Panc1 (cell line): ENCODE data around the gene SLC35E3. TPM values are rescaled to one million over a fixed set of nuclear protein-coding genes. Genes with fewer than 3 reads are reported as not detected.

Source experiments
- ATAC-seq: fragments of 200-7000 bp; cut with Tn5 transposase; 2 replicates; pipeline ENCODE4 v1.9.1; 2020; ENCODE audit warnings: mild to moderate bottlenecking, moderate library complexity
- BruUV-seq: library from RNA; stranded (reverse); fragments of 400-500 nt; replicated peaks from 2 replicates; lab custom pipeline; 2021; lab: Mats Ljungman, UMichigan
- CTCF ChIA-PET: fragments of 300-600 bp; sonication (Branson Sonifier 250); formaldehyde crosslinking; loops from one replicate; lab custom pipeline; 2022; ENCODE audit warnings: antibody characterized with exemption; lab: Charles Lee
- POLR2A ChIA-PET: fragments of 300-600 bp; sonication (Branson Sonifier 250); formaldehyde crosslinking; loops from one replicate; lab custom pipeline; 2022; ENCODE audit warnings: antibody characterized with exemption; lab: Charles Lee
- DNase-seq: peaks from one replicate; pipeline ENCODE4 v3.0.0-alpha.2; 2010; ENCODE audit warnings: low read depth, low spot score
- H3K27ac ChIP-seq: 2 replicates; pipeline ENCODE4 v1.5.1; 2011; ENCODE audit warnings: mild to moderate bottlenecking, low read length, inconsistent platforms
- H3K27me3 ChIP-seq: fragments of 200-500 bp; sonication (Bioruptor generic); 2 replicates; pipeline ENCODE4 v1.6.0; 2014; ENCODE audit warnings: low read length, inconsistent platforms; ENCODE audit not compliant: control insufficient read depth, insufficient read depth
- H3K36me3 ChIP-seq: fragments of 200-500 bp; sonication (Bioruptor generic); 2 replicates; pipeline ENCODE4 v1.5.1; 2014; ENCODE audit warnings: inconsistent platforms, mild to moderate bottlenecking, low read length, moderate library complexity; ENCODE audit not compliant: control insufficient read depth, insufficient read depth
- H3K4me1 ChIP-seq: 2 replicates; pipeline ENCODE4 v1.5.1; 2011; ENCODE audit warnings: inconsistent platforms, mild to moderate bottlenecking, low read length, moderate library complexity; ENCODE audit not compliant: control insufficient read depth, insufficient read depth
- H3K4me3 ChIP-seq, 2 experiments: 2 replicates each; pipeline ENCODE4 v1.5.1; 2011 to 2012; ENCODE audit warnings: low read depth in 2 of 2, low read length in 2 of 2, mild to moderate bottlenecking in 2 of 2, inconsistent platforms in 1 of 2, moderate library complexity in 1 of 2
- H3K9me3 ChIP-seq: fragments of 200-500 bp; sonication (Bioruptor generic); 2 replicates; pipeline ENCODE4 v1.5.1; 2014; ENCODE audit warnings: low read depth, mild to moderate bottlenecking, inconsistent platforms, low read length, moderate library complexity; ENCODE audit not compliant: control insufficient read depth, insufficient read depth
- POLR2AphosphoS5 ChIP-seq: IDR thresholded peaks from 2 replicates; pipeline ENCODE4 v1.6.1; 2012; ENCODE audit warnings: mild to moderate bottlenecking, low read depth, low read length, moderate library complexity
- SIN3A ChIP-seq: IDR thresholded peaks from 2 replicates; pipeline ENCODE4 v1.6.1; 2012; ENCODE audit warnings: low read depth, mild to moderate bottlenecking, low read length, moderate library complexity, borderline replicate concordance; ENCODE audit not compliant: insufficient read depth
- TCF7L2 ChIP-seq: IDR thresholded peaks from 2 replicates; pipeline ENCODE4 v1.6.1; 2011; ENCODE audit warnings: mild to moderate bottlenecking, low read depth, low read length, inconsistent platforms
- in situ Hi-C: cut with HindIII; loops from 2 replicates; pipeline ENCODE4 v1.10.0; 2016; ENCODE audit warnings: low sequenced_read_pairs, low pct_unique_long_range_greater_than_20kb
- intact Hi-C: fragments of 100-400 bp; cut with micrococcal nuclease; formaldehyde crosslinking; loops from one replicate; pipeline ENCODE4 v1.10.0; 2022; ENCODE audit not compliant: unreplicated experiment
- total RNA-seq: library from RNA; stranded (reverse); gene quantifications from one replicate; pipeline ENCODE4 v1.2.1, GENCODE V29; 2021; ENCODE audit not compliant: unreplicated experiment
- TF ChIP-seq, protein P1 (sequence below): fragments of 450-650 bp; IDR thresholded peaks from 2 replicates; pipeline ENCODE4 v1.5.1; 2017; ENCODE audit warnings: mild to moderate bottlenecking
- TF ChIP-seq, protein P2 (sequence below), 2 experiments: IDR thresholded peaks; 2 replicates each; pipeline ENCODE4 v1.6.1; 2011 to 2012; ENCODE audit warnings: low read depth in 2 of 2, control low read depth in 1 of 2, low read length in 1 of 2, mild to moderate bottlenecking in 1 of 2, moderate library complexity in 1 of 2; ENCODE audit not compliant: insufficient read depth in 1 of 2

The SLC35E3 gene
- total RNA-seq, 1 experiment from 2014 or later: 15.9 TPM

DNA sequence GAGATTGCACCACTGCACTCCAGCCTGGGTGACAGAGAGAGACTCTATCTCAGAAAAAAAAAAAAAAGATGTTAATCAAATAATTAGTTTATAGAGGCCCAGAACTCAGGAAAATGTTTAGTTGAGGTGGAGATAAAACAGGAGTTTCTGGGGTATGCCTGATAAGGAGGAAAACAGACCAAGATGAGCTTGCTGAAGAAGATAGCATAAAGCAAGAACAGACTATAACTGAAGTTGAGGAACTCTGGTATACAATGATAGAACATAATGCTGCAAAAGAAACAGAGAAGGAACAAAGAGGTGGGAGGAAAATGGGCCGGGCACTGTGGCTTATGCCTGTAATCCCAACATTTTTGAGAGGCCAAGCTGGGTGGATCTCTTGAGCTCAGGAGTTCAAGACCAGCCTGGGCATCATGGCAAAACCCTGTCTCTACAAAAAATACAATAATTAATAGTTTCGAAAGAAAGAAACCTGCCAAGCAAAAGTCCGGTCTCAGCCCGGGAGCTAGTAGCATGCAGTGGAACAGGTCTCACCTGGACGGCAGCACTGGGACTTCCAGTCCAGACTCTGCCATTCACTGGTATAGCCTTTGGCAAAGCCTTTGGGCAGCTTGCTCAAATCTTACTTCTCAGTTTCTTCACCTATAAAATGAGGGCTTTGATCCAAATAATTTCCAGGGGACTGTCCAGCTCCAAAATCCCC, 25.4 kb downstream of the SLC35E3 start:
- POLR2A ChIA-PET: no interaction called here
- intact Hi-C loops (no loop called here), in situ Hi-C loops (no loop called here)
- no peak for ATAC-seq
- H3K9me3 ChIP-seq: no peaks in the 10 kb centered on the region
- BruUV-seq: no TSS peak
- H3K27ac ChIP-seq: no peak overlapping the region
- no peaks in the 10 kb centered on the region for H3K36me3 ChIP-seq
- H3K4me3 ChIP-seq: no peak overlapping the region
- no peaks in the 10 kb centered on the region for H3K27me3 ChIP-seq
- no peaks in the 10 kb centered on the region for H3K4me1 ChIP-seq
- DNase-seq: no peak
- TF ChIP-seq, protein P1, sequence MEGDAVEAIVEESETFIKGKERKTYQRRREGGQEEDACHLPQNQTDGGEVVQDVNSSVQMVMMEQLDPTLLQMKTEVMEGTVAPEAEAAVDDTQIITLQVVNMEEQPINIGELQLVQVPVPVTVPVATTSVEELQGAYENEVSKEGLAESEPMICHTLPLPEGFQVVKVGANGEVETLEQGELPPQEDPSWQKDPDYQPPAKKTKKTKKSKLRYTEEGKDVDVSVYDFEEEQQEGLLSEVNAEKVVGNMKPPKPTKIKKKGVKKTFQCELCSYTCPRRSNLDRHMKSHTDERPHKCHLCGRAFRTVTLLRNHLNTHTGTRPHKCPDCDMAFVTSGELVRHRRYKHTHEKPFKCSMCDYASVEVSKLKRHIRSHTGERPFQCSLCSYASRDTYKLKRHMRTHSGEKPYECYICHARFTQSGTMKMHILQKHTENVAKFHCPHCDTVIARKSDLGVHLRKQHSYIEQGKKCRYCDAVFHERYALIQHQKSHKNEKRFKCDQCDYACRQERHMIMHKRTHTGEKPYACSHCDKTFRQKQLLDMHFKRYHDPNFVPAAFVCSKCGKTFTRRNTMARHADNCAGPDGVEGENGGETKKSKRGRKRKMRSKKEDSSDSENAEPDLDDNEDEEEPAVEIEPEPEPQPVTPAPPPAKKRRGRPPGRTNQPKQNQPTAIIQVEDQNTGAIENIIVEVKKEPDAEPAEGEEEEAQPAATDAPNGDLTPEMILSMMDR: no peak
- TF ChIP-seq POLR2AphosphoS5: no peak
- TF ChIP-seq SIN3A: no peak
- no peak for TF ChIP-seq TCF7L2
- TF ChIP-seq, protein P2, sequence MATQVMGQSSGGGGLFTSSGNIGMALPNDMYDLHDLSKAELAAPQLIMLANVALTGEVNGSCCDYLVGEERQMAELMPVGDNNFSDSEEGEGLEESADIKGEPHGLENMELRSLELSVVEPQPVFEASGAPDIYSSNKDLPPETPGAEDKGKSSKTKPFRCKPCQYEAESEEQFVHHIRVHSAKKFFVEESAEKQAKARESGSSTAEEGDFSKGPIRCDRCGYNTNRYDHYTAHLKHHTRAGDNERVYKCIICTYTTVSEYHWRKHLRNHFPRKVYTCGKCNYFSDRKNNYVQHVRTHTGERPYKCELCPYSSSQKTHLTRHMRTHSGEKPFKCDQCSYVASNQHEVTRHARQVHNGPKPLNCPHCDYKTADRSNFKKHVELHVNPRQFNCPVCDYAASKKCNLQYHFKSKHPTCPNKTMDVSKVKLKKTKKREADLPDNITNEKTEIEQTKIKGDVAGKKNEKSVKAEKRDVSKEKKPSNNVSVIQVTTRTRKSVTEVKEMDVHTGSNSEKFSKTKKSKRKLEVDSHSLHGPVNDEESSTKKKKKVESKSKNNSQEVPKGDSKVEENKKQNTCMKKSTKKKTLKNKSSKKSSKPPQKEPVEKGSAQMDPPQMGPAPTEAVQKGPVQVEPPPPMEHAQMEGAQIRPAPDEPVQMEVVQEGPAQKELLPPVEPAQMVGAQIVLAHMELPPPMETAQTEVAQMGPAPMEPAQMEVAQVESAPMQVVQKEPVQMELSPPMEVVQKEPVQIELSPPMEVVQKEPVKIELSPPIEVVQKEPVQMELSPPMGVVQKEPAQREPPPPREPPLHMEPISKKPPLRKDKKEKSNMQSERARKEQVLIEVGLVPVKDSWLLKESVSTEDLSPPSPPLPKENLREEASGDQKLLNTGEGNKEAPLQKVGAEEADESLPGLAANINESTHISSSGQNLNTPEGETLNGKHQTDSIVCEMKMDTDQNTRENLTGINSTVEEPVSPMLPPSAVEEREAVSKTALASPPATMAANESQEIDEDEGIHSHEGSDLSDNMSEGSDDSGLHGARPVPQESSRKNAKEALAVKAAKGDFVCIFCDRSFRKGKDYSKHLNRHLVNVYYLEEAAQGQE (IDR thresholded peaks at IDR 0.05; ENCODE audit: insufficient read depth in 1 of 2, low read depth in 2 of 2, low read length in 1 of 2): no peak
- CTCF ChIA-PET: interaction anchor here (0.7 kb wide), 1 partner anchor 59 kb away, joined by 5 read pairs; no protein-coding TSS in a partner anchor

DNA sequence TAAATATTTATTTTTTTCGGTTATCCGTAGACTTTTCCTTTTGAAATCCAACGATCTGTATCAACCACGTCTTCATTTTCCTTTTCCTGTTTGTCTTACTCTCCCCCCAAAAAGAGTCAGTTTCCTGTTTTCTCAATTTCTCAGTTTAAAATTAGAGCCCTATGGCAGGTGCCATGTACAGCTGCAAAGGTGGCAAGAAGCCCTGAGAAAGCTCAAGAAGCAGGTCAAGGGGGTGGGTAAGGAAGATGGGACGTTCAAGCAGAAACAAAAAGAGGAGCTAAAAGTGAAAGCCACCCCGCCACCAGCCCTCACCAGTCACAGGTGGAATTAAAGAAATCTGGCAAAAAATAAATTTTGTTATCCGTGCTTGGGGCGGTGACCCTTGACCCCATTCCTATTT, 26.7 kb downstream of the SLC35E3 start:
- no TSS peak for BruUV-seq
- Histone ChIP-seq H3K9me3 (no peaks in the 10 kb centered on the region), H3K4me3 (no peak overlapping the region), H3K4me1 (no peaks in the 10 kb centered on the region), H3K27me3 (no peaks in the 10 kb centered on the region), H3K36me3 (no peaks in the 10 kb centered on the region), H3K27ac (no peak overlapping the region)
- POLR2A ChIA-PET: no interaction called here
- intact Hi-C loops (no loop called here), in situ Hi-C loops (no loop called here)
- TF ChIP-seq, protein P2 (IDR thresholded peaks at IDR 0.05; ENCODE audit: insufficient read depth in 1 of 2, low read depth in 2 of 2, low read length in 1 of 2): no peak
- TF ChIP-seq TCF7L2 (no peak), SIN3A (no peak), POLR2AphosphoS5 (no peak)
- TF ChIP-seq, protein P1: no peak
- DNase-seq (no peak), ATAC-seq (no peak)
- CTCF ChIA-PET: no interaction called here
